D721Med (cell line): ENCODE data around the gene FAS.

Experiments
- DNase-seq: peaks from one replicate; pipeline ENCODE4 v3.0.0; 2011; ENCODE audit warnings: low spot score; ENCODE audit not compliant: insufficient read length
- FAIRE-seq: peaks from 2 replicates; lab custom pipeline; 2011; peaks lifted over from hg19 to GRCh38; lab: Jason Lieb, UNC
- CTCF ChIP-seq: IDR thresholded peaks from 2 replicates; pipeline ENCODE4 v1.5.1; 2012; ENCODE audit warnings: mild to moderate bottlenecking, control low read depth; ENCODE audit not compliant: insufficient read depth; ENCODE audit errors: missing control alignments

FAS gene

GRCh38 chr10:88983939-88984338 is 6.7 kb upstream of the FAS start:
- FAIRE-seq (no peak), DNase-seq (no peak)
- no peak for TF ChIP-seq CTCF

- no peak for DNase-seq
- no peak for FAIRE-seq
- no peak for TF ChIP-seq CTCF
These were observed 6.1 kb upstream of the FAS start for GRCh38 chr10:88984525-88984924.

GRCh38 chr10:88986549-88987242 is 3.9 kb upstream of the FAS start:
- DNase-seq (no peak), FAIRE-seq (no peak)
- TF ChIP-seq CTCF: peak; percentile 80

GRCh38 chr10:88987243-88987725 is 3.3 kb upstream of the FAS start:
- DNase-seq (no peak), FAIRE-seq (no peak)
- no peak for TF ChIP-seq CTCF

- TF ChIP-seq CTCF: no peak
- no peak for FAIRE-seq
- no peak for DNase-seq
These were observed 2.8 kb upstream of the FAS start for GRCh38 chr10:88987840-88988239.

- DNase-seq: no peak
- no peak for TF ChIP-seq CTCF
- no peak for FAIRE-seq
These were observed 1.2 kb upstream of the FAS start for GRCh38 chr10:88989423-88989822.

GRCh38 chr10:88989824-88990383 is 694 bp upstream of the FAS start:
- TF ChIP-seq CTCF: no peak
- DNase-seq (no peak), FAIRE-seq (no peak)
